ENCODE results near the gene DUSP22. TPM values are rescaled to one million over a fixed set of nuclear protein-coding genes. Genes with fewer than 3 reads are reported as not detected.

Gene DUSP22
- total RNA-seq, 4 donors from 2014 or later = 53.2 to 89.8 (median 73.7) TPM

DNA sequence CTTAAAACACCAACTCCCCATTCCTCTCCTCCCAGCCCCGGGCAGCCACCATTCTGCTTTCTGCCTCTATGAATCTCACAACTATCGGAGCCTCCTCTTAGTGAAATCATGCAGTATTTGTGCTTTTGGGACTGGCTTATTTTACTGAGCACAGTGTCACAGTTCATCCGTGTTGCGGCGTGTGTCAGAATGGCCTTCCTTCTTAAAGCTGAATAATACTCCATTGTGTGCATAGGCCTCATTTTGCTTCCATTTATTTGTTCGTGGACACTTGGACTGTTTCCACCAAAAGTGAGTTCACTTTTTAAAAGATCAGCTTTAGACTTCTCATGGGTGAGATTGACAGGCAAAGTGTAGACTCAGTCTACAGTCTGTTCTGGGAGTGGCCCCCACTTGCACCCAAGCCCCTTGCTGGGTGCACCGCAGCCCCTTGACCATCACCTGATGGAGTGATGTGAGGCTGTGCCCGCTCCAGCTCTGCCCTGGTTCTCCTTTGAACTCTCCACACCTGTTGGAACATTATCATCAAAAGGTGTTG is 12.6 kb downstream of the DUSP22 start:
- Histone ChIP-seq H3K4me3 (no peak overlapping the region), H3K27me3 (no peaks in the 10 kb centered on the region), H3K9me3 (no peaks in the 10 kb centered on the region), H3K36me3 (no peaks in the 10 kb centered on the region), H3K4me1 (peaks cover 0 to 39% (median 7%) of the 10 kb centered on the region in 4 donors), H3K27ac (no peak overlapping the region)
- no peak for TF ChIP-seq POLR2A (IDR thresholded peaks at IDR 0.05)
- TF ChIP-seq EP300 (IDR thresholded peaks at IDR 0.05) = no peak
- TF ChIP-seq, protein P1, sequence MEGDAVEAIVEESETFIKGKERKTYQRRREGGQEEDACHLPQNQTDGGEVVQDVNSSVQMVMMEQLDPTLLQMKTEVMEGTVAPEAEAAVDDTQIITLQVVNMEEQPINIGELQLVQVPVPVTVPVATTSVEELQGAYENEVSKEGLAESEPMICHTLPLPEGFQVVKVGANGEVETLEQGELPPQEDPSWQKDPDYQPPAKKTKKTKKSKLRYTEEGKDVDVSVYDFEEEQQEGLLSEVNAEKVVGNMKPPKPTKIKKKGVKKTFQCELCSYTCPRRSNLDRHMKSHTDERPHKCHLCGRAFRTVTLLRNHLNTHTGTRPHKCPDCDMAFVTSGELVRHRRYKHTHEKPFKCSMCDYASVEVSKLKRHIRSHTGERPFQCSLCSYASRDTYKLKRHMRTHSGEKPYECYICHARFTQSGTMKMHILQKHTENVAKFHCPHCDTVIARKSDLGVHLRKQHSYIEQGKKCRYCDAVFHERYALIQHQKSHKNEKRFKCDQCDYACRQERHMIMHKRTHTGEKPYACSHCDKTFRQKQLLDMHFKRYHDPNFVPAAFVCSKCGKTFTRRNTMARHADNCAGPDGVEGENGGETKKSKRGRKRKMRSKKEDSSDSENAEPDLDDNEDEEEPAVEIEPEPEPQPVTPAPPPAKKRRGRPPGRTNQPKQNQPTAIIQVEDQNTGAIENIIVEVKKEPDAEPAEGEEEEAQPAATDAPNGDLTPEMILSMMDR (IDR thresholded peaks at IDR 0.05) = no peak
- WGBS, 2 donors = 71 to 72% methylated on average over 8 of the region's 8 CpGs
- DNase-seq (ENCODE audit: low spot score in 2 of 2) = no peak

DNA sequence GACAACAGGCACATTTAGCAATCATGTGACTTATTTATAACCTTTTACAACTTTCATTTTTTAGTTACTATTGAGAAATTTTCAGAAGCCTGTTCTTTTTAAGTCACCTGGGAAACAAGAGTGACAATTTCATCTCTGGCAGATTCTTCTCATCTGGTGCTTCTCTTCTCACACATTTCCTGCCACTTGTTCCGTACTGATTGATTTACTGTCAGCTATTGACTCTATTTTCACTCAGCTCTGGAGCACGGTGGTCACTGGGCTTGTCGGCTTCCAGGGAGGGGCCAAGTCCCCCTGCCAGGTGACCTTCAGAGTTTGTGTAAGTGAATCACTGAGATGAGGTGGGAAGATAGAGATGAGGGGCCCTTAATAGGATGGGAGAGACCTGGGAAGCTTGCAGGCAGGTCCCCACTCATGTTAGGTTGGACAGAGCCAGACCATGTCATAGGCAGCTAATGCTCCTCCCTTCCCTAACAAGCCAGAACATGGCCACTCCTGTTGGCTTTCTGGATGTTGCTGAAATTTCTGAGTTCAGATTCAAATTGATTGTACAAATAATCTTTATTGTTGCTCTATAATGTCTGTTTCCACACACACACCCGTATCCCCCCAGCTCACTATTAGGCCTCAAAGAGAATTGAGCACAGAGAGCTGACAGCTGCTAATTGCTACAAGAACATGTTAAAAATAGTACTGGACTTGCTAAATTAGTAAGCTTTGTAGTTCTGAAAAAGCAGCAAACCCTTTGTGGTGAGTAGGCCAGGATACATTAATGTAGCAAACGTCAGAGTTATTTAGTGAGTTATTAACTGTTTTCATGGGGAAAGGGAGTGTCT is 13.3 kb downstream of the DUSP22 start:
- H3K4me1 ChIP-seq = peaks cover 0 to 33% (median 7%) of the 10 kb centered on the region in 4 donors
- H3K27ac ChIP-seq = no peak overlapping the region
- no peaks in the 10 kb centered on the region for H3K36me3 ChIP-seq
- DNase-seq (ENCODE audit: low spot score in 2 of 2) = no peak
- 78 to 80% methylated on average over 5 of the region's 5 CpGs for WGBS, 2 donors
- no peaks in the 10 kb centered on the region for H3K27me3 ChIP-seq
- TF ChIP-seq EP300 (IDR thresholded peaks at IDR 0.05) = no peak
- TF ChIP-seq POLR2A (IDR thresholded peaks at IDR 0.05) = no peak
- TF ChIP-seq, protein P1 (IDR thresholded peaks at IDR 0.05) = no peak
- no peak overlapping the region for H3K4me3 ChIP-seq
- no peaks in the 10 kb centered on the region for H3K9me3 ChIP-seq

DNA sequence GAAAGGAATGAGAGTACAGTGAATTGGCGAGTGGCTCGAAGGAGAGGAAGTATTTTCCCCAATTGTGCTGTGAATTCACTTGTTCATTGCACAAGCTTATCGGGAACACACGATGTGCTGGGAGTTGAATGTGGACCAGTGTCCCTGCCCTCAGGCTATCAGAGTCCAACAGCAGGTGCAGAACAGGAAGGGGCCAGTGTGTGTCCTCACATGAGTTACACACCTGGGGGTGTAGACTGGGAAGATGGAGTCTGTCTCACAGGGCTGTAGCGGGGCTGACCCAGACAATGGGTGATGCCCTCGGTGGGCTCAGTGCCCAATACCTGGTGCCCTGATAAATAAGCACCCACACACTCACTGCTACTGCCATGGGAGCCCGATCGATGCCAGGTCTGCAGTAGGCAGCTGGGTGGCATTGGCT is 14.4 kb downstream of the DUSP22 start:
- TF ChIP-seq, protein P1 (IDR thresholded peaks at IDR 0.05) = no peak
- no peak for TF ChIP-seq EP300 (IDR thresholded peaks at IDR 0.05)
- TF ChIP-seq POLR2A (IDR thresholded peaks at IDR 0.05) = no peak
- Histone ChIP-seq H3K27me3 (no peaks in the 10 kb centered on the region), H3K9me3 (no peaks in the 10 kb centered on the region), H3K27ac (no peak overlapping the region), H3K36me3 (no peaks in the 10 kb centered on the region), H3K4me3 (no peak overlapping the region), H3K4me1 (peaks cover 0 to 30% (median 7%) of the 10 kb centered on the region in 4 donors)
- DNase-seq (ENCODE audit: low spot score in 2 of 2) = no peak
- 84 to 89% methylated on average over 8 of the region's 8 CpGs for WGBS, 2 donors

DNA sequence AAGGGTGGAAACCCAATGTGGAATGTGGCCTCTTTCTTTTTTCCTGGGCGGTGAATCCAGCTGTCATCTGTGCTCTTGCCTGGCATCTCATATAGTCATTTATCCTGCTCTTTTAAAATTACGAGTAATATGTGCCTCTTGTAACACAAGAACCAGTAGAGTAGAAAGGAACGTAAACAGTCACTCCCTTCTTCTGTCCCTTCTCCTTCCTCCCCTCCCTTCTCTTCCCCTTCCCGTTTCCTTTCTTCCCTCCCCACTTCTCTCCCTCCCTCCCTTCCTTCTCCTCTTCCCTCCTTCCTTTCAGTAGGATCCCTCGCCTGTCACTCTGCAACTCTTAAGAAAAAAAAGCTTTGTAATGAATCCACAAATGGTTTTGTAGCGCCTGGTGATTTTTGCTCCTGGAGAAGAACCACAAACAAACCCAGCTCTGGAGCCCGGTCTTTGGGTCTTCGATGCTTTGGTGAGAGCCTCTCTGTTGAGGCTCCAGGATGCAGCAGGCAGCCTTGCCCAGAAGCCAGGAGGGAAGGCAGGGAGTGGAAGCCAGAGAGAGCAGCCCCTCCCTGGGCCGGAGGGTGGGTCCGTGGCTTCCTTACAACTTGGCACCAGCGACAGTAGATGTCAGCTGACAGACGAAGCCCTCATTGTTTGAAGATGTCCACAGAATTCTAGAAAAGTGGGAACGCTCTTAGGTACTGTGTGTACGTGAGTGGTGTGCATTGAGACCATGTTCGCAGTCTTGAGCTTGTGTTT is 15.0 kb downstream of the DUSP22 start:
- no peaks in the 10 kb centered on the region for H3K9me3 ChIP-seq
- WGBS, 2 donors = 63 to 68% methylated on average over 15 of the region's 15 CpGs
- no peak for TF ChIP-seq EP300 (IDR thresholded peaks at IDR 0.05)
- TF ChIP-seq POLR2A (IDR thresholded peaks at IDR 0.05) = no peak
- TF ChIP-seq, protein P1 (IDR thresholded peaks at IDR 0.05) = no peak
- H3K27ac ChIP-seq = no peak overlapping the region
- H3K4me1 ChIP-seq = peaks cover 0 to 36% (median 10%) of the 10 kb centered on the region in 4 donors
- DNase-seq (ENCODE audit: low spot score in 2 of 2) = no peak
- no peaks in the 10 kb centered on the region for H3K27me3 ChIP-seq
- no peaks in the 10 kb centered on the region for H3K36me3 ChIP-seq
- H3K4me3 ChIP-seq = no peak overlapping the region

Measured in tibial nerve (tissue), 4 donors.